Frontal cortex (tissue), 4 donors: Measurements from ENCODE around the gene RASGRF2. TPM values are rescaled to one million over a fixed set of nuclear protein-coding genes. Genes with fewer than 3 reads are reported as not detected.

Experiments used
- DNase-seq, 2 donors: peaks; one replicate each; pipeline ENCODE4 v3.0.0; 2012; ENCODE audit warnings: low spot score in 2 of 2
- FAIRE-seq: peaks from 2 replicates; lab custom pipeline; 2012; peaks lifted over from hg19 to GRCh38; lab: Jason Lieb, UNC
- total RNA-seq: library from RNA; depleted of rRNA; stranded (reverse); fragments of >200 nt; gene quantifications from one replicate; pipeline ENCODE4 v1.2.3, GENCODE V29; 2014
- donor health status: control.
- donor health status: control.
- donor health status: control.

RASGRF2 gene
- total RNA-seq, 1 donor from 2014 or later: 12.2 TPM

GRCh38 chr5:80975065-80975464 lies 14.9 kb downstream of the RASGRF2 start:
- no peak for DNase-seq
- no peak for FAIRE-seq

- FAIRE-seq: no peak
- no peak for DNase-seq
Observed at GRCh38 chr5:80976985-80977384, 16.8 kb downstream of the RASGRF2 start.

GRCh38 chr5:80977764-80978163 lies 17.6 kb downstream of the RASGRF2 start:
- no peak for DNase-seq
- no peak for FAIRE-seq

GRCh38 chr5:80978772-80979317 lies 18.7 kb downstream of the RASGRF2 start:
- FAIRE-seq (no peak), DNase-seq (no peak)

- DNase-seq (no peak), FAIRE-seq (no peak)
Observed at GRCh38 chr5:80982093-80982492, 21.9 kb downstream of the RASGRF2 start.

GRCh38 chr5:80985600-80986228 lies 25.6 kb downstream of the RASGRF2 start:
- no peak for DNase-seq
- FAIRE-seq: no peak

GRCh38 chr5:80986382-80986781 lies 26.2 kb downstream of the RASGRF2 start:
- FAIRE-seq: no peak

GRCh38 chr5:80987078-80987766 lies 27.1 kb downstream of the RASGRF2 start:
- FAIRE-seq: no peak

More at GRCh38 chr5:80986382-80986781, 26.2 kb downstream of the RASGRF2 start:
- DNase-seq: no peak

GRCh38 chr5:80988419-80988935 lies 28.3 kb downstream of the RASGRF2 start:
- DNase-seq (no peak), FAIRE-seq (peak; percentile 6)

More at GRCh38 chr5:80987078-80987766, 27.1 kb downstream of the RASGRF2 start:
- DNase-seq: peak in 1 of 2 donors; percentile 33

GRCh38 chr5:80989883-80990282 lies 29.7 kb downstream of the RASGRF2 start:
- DNase-seq (no peak), FAIRE-seq (no peak)

GRCh38 chr5:80990527-80990926 lies 30.4 kb downstream of the RASGRF2 start:
- DNase-seq (no peak), FAIRE-seq (no peak)

- DNase-seq (no peak), FAIRE-seq (no peak)
Observed at GRCh38 chr5:80990971-80991370, 30.8 kb downstream of the RASGRF2 start.

GRCh38 chr5:80995908-80996307 lies 35.7 kb downstream of the RASGRF2 start:
- DNase-seq: no peak
- FAIRE-seq: no peak

GRCh38 chr5:80998590-80998979 lies 38.4 kb downstream of the RASGRF2 start:
- FAIRE-seq: no peak
- DNase-seq: no peak

- no peak for DNase-seq
- no peak for FAIRE-seq
Observed at GRCh38 chr5:81003811-81004386, 43.7 kb downstream of the RASGRF2 start.

GRCh38 chr5:81005708-81006107 lies 45.5 kb downstream of the RASGRF2 start:
- DNase-seq: no peak
- no peak for FAIRE-seq

GRCh38 chr5:81006231-81006630 lies 46.1 kb downstream of the RASGRF2 start:
- DNase-seq (no peak), FAIRE-seq (no peak)

- FAIRE-seq (no peak), DNase-seq (no peak)
Observed at GRCh38 chr5:81006947-81007636, 46.9 kb downstream of the RASGRF2 start.

- FAIRE-seq (no peak), DNase-seq (no peak)
Observed at GRCh38 chr5:81007637-81008027, 47.5 kb downstream of the RASGRF2 start.
